Endometrium (tissue), 2 donors: ENCODE measurements around the gene MACROD1.

Experiments
- FAIRE-seq: peaks from 2 replicates; lab custom pipeline; 2012; peaks lifted over from hg19 to GRCh38; lab: Jason Lieb, UNC
- donor health status: control.
- donor health status: control.

The MACROD1 gene

GRCh38 chr11:64032050-64032449, 133.9 kb downstream of the MACROD1 start:
- no peak for FAIRE-seq

DNA sequence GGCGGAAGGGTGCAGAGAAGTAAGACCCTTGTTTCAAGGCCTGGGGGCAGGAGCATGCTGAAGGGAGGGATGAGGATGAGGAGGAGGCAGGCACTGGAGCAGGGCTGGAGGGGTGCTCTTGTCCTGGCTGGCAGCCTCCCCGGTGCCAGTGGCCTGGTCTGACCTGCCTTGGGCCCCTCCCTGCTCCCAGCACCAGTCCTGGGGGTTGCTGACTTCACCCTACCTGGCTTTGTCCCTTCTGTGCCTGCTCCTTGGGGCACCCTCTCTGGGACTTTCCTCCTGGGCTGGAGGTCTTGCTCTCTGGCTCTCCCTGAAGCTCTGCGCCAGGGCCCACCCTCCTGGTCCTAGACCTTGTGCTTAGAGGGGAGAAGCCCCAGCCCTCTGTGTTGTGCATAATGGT, 134.9 kb downstream of the MACROD1 start:
- FAIRE-seq = no peak

- FAIRE-seq = no peak
Observed at GRCh38 chr11:64029773-64030172, 136.1 kb downstream of the MACROD1 start.

GRCh38 chr11:64028398-64029115, 137.4 kb downstream of the MACROD1 start:
- no peak for FAIRE-seq

DNA sequence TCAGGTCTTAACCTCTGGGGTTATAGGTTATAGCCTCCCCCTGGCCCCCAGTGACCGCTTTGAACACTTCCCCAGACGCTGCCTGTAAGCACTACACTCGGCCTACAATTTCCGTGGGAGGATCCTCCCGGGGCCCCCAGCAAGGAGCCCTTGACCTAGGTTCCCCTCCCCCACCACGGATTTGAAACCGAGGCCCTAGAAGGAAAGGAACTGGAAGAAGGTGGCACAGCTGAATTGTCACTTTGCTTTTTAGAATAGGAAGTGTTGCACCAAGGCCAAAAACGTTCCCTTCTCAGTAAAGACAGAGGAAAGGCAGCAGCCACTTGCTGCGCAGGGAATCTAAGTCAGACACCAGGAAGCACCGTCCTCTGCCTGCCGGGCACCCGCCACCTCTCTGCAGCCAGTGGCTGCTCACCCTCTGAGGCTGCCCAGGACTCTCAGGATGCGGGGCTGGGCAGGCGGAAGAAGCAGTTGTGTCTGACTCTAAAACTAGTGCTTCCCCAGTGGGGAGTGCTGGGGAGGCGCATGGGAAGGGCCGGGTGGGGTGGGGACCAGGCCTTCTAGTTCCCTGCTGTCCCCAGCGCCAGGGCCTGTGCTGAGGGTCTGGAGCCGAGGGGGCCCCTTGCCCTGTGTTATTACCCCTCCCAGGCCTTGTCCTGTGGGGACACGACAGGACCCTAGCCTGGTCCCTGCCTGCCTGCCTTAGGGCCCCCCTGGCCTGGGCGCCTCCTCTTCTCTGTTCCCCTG, 138.1 kb downstream of the MACROD1 start:
- FAIRE-seq = no peak

DNA sequence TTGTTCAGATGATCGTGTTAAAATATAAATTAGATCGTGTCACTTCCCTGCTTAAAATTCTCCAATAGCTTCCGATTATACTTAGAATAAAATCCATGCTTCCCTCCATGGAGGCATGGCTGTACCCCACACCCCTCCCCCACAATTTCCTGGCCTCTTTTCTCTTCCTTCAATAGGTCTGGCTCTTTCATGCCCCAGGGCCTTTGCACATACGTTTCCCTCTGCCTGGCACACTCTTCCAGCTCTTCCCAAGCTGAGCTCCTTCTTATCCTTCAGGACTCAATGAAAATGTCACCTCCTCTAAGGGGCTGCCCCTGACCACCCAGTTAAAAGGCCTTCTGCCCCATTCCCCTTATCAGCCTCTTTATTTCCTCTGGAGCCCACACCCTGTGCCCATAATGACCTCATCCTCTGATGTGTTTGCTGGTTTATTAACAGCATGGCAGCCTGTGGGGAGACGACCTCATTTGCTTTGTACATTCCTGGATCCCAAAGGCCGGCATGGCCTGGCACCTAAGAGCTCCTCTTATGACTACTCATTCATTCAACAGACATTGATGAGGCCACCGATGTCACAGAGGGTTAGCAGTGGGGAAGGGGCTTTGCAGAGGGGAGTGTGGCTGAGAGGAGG, 139.2 kb downstream of the MACROD1 start:
- FAIRE-seq = no peak

- no peak for FAIRE-seq
Observed at GRCh38 chr11:64025205-64025604, 140.7 kb downstream of the MACROD1 start.

DNA sequence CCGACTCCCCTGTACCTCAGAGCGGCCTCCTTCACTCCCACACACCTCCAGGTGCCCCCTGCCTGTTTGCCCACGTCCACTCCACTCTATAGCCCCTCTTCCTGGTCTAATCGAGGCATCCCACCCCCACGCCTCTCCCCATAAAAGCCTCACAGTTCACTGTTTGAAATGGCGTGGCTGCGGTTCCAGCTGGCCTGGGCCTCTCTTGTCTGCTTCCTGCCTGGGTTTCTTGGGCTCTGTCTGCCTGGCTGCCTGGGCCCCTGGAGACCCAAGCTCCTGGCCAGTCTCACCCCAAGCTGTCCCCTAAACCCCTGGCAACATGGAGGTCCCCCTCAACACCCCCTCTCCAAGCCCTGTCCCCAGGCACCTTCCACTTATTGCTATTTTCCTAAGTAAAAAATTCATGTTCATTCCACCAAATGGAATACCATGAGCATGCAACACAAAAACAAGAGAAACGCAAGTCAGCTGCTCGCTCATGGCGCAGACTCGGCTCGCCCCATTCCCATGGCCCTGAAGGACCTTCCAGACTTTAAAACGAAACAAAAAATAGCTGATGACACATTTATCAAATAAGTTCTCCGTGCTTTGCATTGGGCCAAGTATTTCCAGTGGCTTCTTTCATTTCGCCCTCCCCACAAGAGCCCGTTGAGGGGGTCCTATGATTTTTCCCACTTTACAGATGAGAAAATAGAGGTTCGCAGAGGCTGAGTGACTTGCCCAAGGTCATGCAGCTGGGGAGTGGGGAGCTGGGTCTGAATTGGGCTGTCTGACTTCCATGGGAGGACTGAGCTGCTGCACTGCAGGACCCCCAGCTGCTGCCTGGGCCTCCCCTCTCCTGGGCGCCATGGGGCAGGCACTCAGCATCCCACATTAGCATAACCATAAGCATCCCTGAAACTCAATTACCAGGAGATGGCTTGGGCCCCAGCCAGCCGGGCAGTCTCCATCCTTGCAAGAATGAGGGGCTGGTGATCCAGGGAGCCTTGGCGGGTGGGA, 141.9 kb downstream of the MACROD1 start:
- FAIRE-seq = no peak

- no peak for FAIRE-seq
Observed at GRCh38 chr11:64022125-64022784, 143.7 kb downstream of the MACROD1 start.

GRCh38 chr11:64021757-64022093, 144.2 kb downstream of the MACROD1 start:
- no peak for FAIRE-seq

GRCh38 chr11:64020976-64021756, 144.7 kb downstream of the MACROD1 start:
- no peak for FAIRE-seq

DNA sequence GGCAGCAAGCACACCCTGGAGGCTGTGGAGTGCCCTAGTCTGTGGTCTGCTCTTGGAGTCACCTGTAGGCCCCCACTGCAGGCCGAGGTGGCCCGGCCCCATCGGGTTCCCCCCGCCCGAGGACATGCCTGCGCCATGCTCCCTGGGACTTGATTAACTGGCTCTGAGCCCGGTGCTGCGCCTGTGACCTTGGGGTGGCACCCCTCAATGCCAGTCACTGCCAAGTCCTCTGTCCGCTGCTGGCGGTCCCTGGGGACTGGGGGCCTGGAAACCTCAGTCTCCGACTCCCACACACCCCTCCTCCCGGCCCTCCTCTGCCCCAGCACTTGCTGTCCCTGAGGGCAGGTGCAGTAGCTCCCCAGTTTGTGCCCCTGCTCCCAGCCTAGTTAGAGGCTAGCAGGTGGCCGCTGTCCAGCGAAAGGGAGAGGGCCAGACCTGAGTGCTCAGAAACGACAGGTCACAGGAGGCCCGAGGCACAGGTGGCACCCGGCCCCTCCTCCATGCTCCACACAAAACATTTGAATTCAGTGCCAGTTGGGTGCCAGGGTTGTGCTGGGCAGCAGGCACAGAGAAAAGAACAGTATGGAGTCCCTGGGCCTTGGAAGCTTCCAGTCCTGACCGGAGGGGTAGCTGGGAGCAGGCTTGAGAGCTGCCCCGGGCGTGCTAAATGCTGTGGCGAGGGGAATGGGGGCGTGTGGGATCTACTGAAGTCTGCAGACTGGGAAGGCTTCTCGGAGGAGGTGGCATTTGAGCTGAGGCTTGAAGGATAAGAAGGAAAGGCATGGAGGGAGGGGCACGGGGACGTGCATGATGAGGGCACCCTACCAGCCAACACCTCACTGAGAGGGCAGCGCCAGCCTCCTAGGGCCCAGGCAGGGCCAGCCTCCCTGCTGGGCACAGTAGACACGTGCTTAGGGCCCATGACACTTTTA, 146.5 kb downstream of the MACROD1 start:
- FAIRE-seq = no peak

DNA sequence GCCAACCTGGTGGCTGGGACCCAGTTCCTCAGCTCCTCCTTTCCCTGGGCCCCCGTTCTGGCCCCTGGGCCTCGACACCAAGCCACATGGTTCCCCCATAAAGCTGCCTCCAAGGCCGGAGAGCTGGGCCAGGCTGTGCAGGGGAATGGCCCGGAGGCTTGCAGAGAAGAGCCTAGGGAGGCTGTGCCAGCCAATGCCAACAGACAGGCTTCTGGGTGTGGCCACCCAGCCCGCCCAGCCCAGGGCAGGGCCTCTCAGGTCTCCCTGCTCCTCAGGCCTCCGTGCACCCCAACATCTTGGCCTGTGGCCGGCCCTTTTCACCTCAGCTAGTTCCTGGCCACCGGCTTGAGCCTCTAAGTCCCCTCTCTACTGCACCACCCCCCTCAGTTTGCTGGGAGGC, 147.6 kb downstream of the MACROD1 start:
- FAIRE-seq = no peak

- FAIRE-seq = no peak
Observed at GRCh38 chr11:64017945-64018224, 148.0 kb downstream of the MACROD1 start.

DNA sequence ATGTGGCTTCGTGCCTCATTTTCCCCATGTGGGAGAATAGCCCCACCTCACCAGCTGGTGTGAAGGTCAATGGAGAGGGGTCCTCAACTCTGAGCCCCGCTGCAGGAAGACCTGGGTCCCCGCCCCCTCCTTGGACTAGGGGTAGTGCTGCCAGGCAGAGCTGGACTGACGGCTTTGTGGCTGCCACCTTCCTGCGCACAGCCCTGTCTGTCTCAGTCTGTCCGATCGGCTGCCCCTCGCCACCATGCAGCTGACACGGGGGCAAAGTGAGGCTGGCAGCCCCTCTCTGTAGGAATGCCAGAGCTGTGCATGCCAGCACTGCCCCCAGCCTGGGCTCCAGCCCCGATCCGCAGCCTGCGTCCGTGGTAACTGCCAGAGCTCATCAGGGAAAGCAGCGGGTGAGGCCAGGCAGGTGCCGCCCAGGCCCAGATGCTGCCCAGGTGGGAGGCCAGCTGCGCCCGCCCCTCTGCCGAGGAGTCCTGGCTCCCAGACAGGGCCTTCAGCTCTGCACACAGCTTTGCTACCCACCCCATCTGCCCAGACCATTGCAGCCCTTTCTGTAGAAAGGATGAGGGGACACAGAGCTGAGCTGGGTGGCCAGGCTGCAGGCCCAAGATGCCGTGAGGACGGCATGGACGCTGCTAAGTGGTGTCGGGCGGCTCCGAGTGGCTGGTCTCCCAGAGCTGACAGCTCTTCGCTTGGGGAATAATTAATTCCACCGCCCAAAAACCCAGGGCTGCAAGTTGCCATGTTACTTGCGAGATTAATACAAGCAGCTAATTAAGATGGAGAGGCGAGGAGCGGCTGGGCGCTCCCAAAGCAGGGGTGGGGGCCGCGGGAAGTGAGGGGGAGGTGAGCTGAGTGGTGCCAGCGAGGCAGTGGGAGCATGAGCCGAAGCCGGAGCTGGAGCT, 149.7 kb downstream of the MACROD1 start:
- FAIRE-seq = no peak

DNA sequence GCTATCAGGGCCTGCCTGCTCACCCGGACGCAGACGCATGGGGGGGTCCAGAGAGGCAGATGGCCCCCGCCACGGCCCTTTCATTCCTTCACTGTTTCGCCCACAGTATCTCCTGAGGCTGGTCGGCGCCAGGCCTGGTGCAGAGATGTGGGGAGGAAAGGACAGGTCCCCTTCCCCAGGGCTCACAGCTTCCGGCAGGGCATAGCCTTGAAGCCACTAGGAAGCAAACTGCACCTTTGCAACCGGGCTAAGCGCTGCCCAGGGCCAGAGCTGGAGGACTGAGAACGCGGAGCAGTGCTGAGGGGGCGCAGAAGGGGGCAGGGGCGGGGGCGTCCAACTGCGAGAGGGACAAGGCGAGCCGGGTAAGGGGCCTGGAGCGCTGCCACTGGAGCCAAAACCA, 150.4 kb downstream of the MACROD1 start:
- FAIRE-seq = no peak

GRCh38 chr11:64014356-64014755, 151.6 kb downstream of the MACROD1 start:
- no peak for FAIRE-seq

DNA sequence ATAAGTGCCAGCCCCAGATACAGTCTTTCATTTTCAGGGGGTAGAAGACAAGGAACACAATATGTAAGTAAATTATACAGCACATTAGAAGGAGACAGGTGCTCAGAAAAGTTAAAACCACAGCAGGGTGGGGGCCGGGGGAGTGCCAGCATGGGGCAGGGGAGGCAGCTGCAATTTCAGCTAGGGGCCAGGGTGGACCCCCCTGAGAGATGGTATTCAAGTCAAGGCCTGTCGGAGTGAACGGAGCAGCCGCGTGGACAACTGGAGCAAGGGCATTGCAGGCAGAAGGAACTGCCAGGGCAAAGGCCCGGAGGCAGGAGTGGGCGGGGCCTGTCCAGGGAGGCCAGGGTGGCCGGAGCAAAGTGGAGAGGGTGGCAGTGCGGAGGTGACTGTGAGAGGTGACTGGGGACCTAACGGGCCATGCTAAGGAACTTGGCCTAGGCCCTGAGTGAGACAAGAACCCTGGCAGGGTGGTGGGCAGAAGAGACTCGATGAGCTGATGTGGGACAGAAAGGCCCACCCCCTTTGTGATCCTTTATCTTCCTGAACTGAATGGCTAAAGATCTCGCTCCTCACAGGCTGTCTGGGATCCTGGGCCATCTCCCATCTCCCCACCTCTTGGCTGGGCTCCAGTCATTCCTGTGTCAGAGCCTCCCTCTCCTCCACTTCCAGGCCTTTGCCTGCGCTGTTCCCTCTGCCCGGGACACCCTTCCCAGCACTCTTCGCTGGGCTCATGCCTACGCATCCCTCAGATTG, 152.6 kb downstream of the MACROD1 start:
- no peak for FAIRE-seq
